ENCODE data around the gene SLC28A3. TPM values are rescaled to one million over a fixed set of nuclear protein-coding genes. Genes with fewer than 3 reads are reported as not detected.

SLC28A3 gene
- total and polyA plus RNA-seq, 2 of the 8 experiments (the other 6 are each of a cell fraction or from before 2014, with no cell fraction given): 0.02 TPM; not detected in 1

- 92% methylated on average over 3 of the region's 3 CpGs; no CpG with 5 or more reads in 1 of the 2 experiments for WGBS, 2 experiments (ENCODE audit: extremely low coverage in 1 of 2, insufficient coverage in 1 of 2, insufficient read length in 1 of 2, insufficient replicate concordance in 2 of 2, low coverage in 1 of 2, low lambda C conversion rate in 2 of 2, missing lambda C conversion rate in 1 of 2)
- H3K4me1 ChIP-seq (replicated peaks in 1 of 4; ENCODE audit: control insufficient read depth in 3 of 4, insufficient read depth in 4 of 4, low read length in 3 of 4): peaks cover 0 to 3% (median 0%) of the 10 kb centered on the region in 4 experiments; a peak in 3 of 7 replicates
- H3K4ac ChIP-seq (replicated peaks; ENCODE audit: insufficient read length, low read depth, low read length): no peak overlapping the region
- TF ChIP-seq KDM5A (IDR thresholded peaks at IDR 0.05; ENCODE audit: low read length): no peak
- no peak for TF ChIP-seq YY1 (IDR thresholded peaks at IDR 0.05; ENCODE audit: low read depth, low read length)
- no peak for TF ChIP-seq SAP30 (IDR thresholded peaks at IDR 0.05; ENCODE audit: insufficient read depth, insufficient replicate concordance, low read length)
Measured at GRCh38 chr9:84339503-84339902, 1.1 kb downstream of the SLC28A3 start.

More at GRCh38 chr9:84339503-84339902, 1.1 kb downstream of the SLC28A3 start:
- Histone ChIP-seq H2AFZ (ENCODE audit: low read length) (no peak overlapping the region), H3K79me2 (ENCODE audit: control insufficient read depth in 1 of 2, insufficient read depth in 2 of 2, low read length in 2 of 2) (no peaks in the 10 kb centered on the region), H2BK12ac (ENCODE audit: low read depth, low read length) (no peak overlapping the region), H3K9me3 (ENCODE audit: insufficient read depth in 2 of 2, low read depth in 1 of 2, low read length in 1 of 2) (no peaks in the 10 kb centered on the region), H4K91ac (replicated peaks; ENCODE audit: insufficient read length, low read length) (no peak overlapping the region), H2BK15ac (ENCODE audit: low read length) (no peak overlapping the region), H3K27ac (ENCODE audit: low read depth, low read length) (no peak overlapping the region), H3K14ac (ENCODE audit: insufficient read length) (no peak overlapping the region), H4K5ac (ENCODE audit: insufficient read length, low read depth, low read length) (no peak overlapping the region), H2BK5ac (ENCODE audit: low read depth, low read length) (no peak overlapping the region), H3K18ac (ENCODE audit: extremely low read depth, low read length) (no peak overlapping the region), H4K20me1 (replicated peaks in 1 of 2; ENCODE audit: control insufficient read depth in 1 of 2, insufficient read depth in 2 of 2, low read length in 2 of 2) (no peaks in the 10 kb centered on the region), H4K8ac (ENCODE audit: extremely low read depth, insufficient read depth, low read length) (no peak overlapping the region), H3K79me1 (ENCODE audit: low read depth, low read length) (no peaks in the 10 kb centered on the region), H3K9ac (replicated peaks in 1 of 4; ENCODE audit: extremely low read depth in 1 of 4, low read depth in 3 of 4, low read length in 3 of 4) (no peak overlapping the region), H3K27me3 (replicated peaks in 1 of 4; ENCODE audit: control insufficient read depth in 3 of 4, extremely low read depth in 1 of 4, insufficient read depth in 3 of 4, low read length in 3 of 4) (no peaks in the 10 kb centered on the region), H3K4me3 (ENCODE audit: extremely low read depth in 1 of 4, insufficient read depth in 2 of 4, low read depth in 3 of 4, low read length in 4 of 4) (no peak overlapping the region), H3K23me2 (ENCODE audit: low read depth, low read length) (no peaks in the 10 kb centered on the region), H2AK5ac (ENCODE audit: low read depth, low read length) (no peak overlapping the region), H3K36me3 (ENCODE audit: control insufficient read depth in 2 of 4, insufficient read depth in 4 of 4, low read length in 3 of 4) (no peaks in the 10 kb centered on the region), H3K4me2 (ENCODE audit: insufficient read depth in 1 of 2, low read depth in 2 of 2, low read length in 2 of 2) (no peak overlapping the region), H3K56ac (replicated peaks; ENCODE audit: insufficient read length, low read depth, low read length) (no peak overlapping the region), H2BK120ac (replicated peaks; ENCODE audit: low read depth, low read length) (no peak overlapping the region), H3K23ac (ENCODE audit: insufficient read length) (no peak overlapping the region), H2BK20ac (ENCODE audit: low read length) (no peak overlapping the region)
- CTCF ChIA-PET (ENCODE audit: partially characterized antibody): interaction anchor here (0.6 kb wide), 1 partner anchor 339 kb away, joined by 3 read pairs; no protein-coding TSS in a partner anchor
- no peak for DNase-seq (ENCODE audit: low read depth in 1 of 2, low spot score in 2 of 2)
- POLR2A ChIA-PET (ENCODE audit: partially characterized antibody): no interaction called here
- no peak for FAIRE-seq
